Activated CD8-positive, alpha-beta T cell treated with anti-CD3 and anti-CD28 coated beads for 36 hours (primary cell): ENCODE results near the gene S1PR2. TPM values are rescaled to one million over a fixed set of nuclear protein-coding genes. Genes with fewer than 3 reads are reported as not detected.

Source experiments
- ATAC-seq: fragments of 200-7000 bp; cut with Tn5 transposase; one replicate; pipeline ENCODE4 v1.10.0; 2021; ENCODE audit warnings: mild to moderate bottlenecking, moderate library complexity
- CTCF ChIA-PET: fragments of 350-600 bp; sonication (Branson Sonifier 250); formaldehyde crosslinking; loops from one replicate; lab custom pipeline; 2021; ENCODE audit warnings: antibody characterized with exemption; lab: Charles Lee
- POLR2A ChIA-PET: fragments of 350-600 bp; sonication (Branson Sonifier 250); formaldehyde crosslinking; loops from one replicate; lab custom pipeline; 2021; ENCODE audit warnings: antibody characterized with exemption; lab: Charles Lee
- DNase-seq: peaks from one replicate; pipeline ENCODE4 v3.0.0-alpha.2; 2020
- H3K27ac Mint-ChIP-seq: one replicate; pipeline ENCODE4 v1.8.0; 2021; ENCODE audit warnings: mild to moderate bottlenecking, mixed read lengths
- H3K27me3 Mint-ChIP-seq: one replicate; pipeline ENCODE4 v1.8.0; 2021; ENCODE audit warnings: mixed read lengths
- H3K36me3 Mint-ChIP-seq: one replicate; pipeline ENCODE4 v1.8.0; 2021; ENCODE audit warnings: low read depth, mixed read lengths
- H3K4me1 Mint-ChIP-seq: one replicate; pipeline ENCODE4 v1.8.0; 2021; ENCODE audit warnings: low read depth, mixed read lengths
- H3K4me3 Mint-ChIP-seq: one replicate; pipeline ENCODE4 v1.8.0; 2021; ENCODE audit warnings: mild to moderate bottlenecking, moderate library complexity, mixed read lengths
- H3K9me3 Mint-ChIP-seq: one replicate; pipeline ENCODE4 v1.8.0; 2021; ENCODE audit warnings: mixed read lengths
- CTCF ChIP-seq: fragments of 200-600 bp; IDR thresholded peaks from one replicate; pipeline ENCODE4 v1.8.0; 2022; ENCODE audit warnings: antibody characterized with exemption, mild to moderate bottlenecking
- intact Hi-C: fragments of 100-400 bp; cut with micrococcal nuclease; formaldehyde crosslinking; loops from one replicate; pipeline ENCODE4 v1.10.0; 2022
- total RNA-seq, 2 experiments: library from RNA; stranded (reverse); gene quantifications; one replicate each; pipeline ENCODE4 v1.2.3, GENCODE V29; 2021

Gene S1PR2
- total RNA-seq, 2 experiments from 2014 or later, result 6.3 to 6.6 TPM

DNA sequence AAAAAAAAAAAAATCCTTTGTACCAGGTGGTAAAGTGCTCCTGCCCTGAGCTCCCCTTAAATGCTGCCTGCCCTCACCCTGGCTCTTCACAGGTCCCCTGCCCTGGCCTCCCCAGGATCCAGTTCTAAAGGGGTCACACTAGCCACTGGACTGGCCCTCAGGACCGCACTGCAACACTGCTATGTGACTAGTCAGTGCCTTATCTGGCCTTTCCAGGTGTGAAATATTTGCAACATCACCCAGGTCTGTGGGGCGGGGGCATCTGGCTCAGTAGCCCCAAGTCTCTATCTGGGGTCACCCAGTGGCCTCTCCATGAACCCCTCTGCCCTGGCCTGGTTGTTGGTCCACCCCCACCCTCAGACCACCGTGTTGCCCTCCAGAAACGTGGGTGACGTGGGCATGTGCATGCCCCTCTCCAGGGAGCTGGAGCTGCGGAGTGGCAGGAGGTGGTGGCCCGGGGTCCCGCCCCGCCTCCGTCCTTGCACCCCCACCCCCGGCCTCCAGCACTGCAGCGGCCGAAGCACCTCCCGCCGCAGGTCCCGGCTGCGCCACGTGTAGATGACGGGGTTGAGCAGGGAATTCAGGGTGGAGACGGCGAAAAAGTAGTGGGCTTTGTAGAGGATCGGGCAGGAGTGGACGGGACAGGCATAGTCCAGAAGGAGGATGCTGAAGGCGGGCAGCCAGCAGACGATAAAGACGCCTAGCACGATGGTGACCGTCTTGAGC, 7.5 kb downstream of the S1PR2 start:
- Mint-ChIP-seq H3K36me3 (no peaks in the 10 kb centered on the region), H3K9me3 (no peaks in the 10 kb centered on the region), H3K4me3 (no peak overlapping the region), H3K27ac (no peak overlapping the region), H3K27me3 (no peaks in the 10 kb centered on the region), H3K4me1 (peaks cover 10% of the 10 kb centered on the region)
- DNase-seq (no peak), ATAC-seq (no peak)
- intact Hi-C loops, result no loop called here
- ChIA-PET CTCF (interaction anchor here (1.7 kb wide), 1 partner anchor 27 kb away, joined by 5 read pairs; no protein-coding TSS in a partner anchor), POLR2A (no interaction called here)
- no peak for TF ChIP-seq CTCF

GRCh38 chr19:10222201-10222890, 8.8 kb downstream of the S1PR2 start:
- peaks cover 8% of the 10 kb centered on the region for H3K4me1 Mint-ChIP-seq
- CTCF ChIA-PET, result interaction anchor here (1.0 to 3.3 kb wide), 3 partner anchors 28 to 36 kb away, joined by 4 to 21 read pairs (median 5); no protein-coding TSS in a partner anchor
- POLR2A ChIA-PET, result no interaction called here
- TF ChIP-seq CTCF, result no peak
- DNase-seq, result no peak
- no peaks in the 10 kb centered on the region for H3K9me3 Mint-ChIP-seq
- no peaks in the 10 kb centered on the region for H3K36me3 Mint-ChIP-seq
- H3K27me3 Mint-ChIP-seq, result no peaks in the 10 kb centered on the region
- no peak for ATAC-seq
- no peak overlapping the region for H3K27ac Mint-ChIP-seq
- no peak overlapping the region for H3K4me3 Mint-ChIP-seq
- intact Hi-C loops, result no loop called here

DNA sequence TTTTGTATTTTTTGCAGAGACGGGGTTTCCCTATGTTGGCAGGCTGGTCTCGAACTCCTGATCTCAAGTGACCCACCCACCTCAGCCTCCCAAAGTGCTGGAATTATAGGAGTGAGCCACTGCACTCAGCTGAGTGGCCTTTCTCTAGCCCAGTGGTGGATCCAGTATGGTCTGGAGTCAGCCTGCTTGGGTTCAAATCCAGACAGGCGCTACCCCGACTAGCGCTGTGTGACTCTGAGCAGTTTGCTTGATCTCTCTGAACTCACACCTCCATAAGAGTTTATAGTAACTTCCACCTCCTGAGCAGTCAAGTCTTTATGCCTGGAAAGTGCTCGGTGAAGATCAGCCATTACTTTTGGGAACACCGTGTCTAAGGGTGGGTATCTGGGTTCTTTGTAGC, 10.4 kb downstream of the S1PR2 start:
- Mint-ChIP-seq H3K36me3 (no peaks in the 10 kb centered on the region), H3K27ac (no peak overlapping the region), H3K27me3 (no peaks in the 10 kb centered on the region), H3K4me1 (peaks cover 8% of the 10 kb centered on the region), H3K4me3 (no peak overlapping the region), H3K9me3 (no peaks in the 10 kb centered on the region)
- CTCF ChIA-PET, result interaction anchor here (0.9 to 3.3 kb wide), 3 partner anchors 22 to 288 kb away, joined by 3 to 21 read pairs (median 4); no protein-coding TSS in a partner anchor
- DNase-seq, result no peak
- no peak for ATAC-seq
- TF ChIP-seq CTCF, result no peak
- intact Hi-C loops, result no loop called here
- POLR2A ChIA-PET, result interaction anchor here (0.9 to 1.1 kb wide), 2 partner anchors 15 to 31 kb away, joined by 3 to 5 read pairs; no protein-coding TSS in a partner anchor

DNA sequence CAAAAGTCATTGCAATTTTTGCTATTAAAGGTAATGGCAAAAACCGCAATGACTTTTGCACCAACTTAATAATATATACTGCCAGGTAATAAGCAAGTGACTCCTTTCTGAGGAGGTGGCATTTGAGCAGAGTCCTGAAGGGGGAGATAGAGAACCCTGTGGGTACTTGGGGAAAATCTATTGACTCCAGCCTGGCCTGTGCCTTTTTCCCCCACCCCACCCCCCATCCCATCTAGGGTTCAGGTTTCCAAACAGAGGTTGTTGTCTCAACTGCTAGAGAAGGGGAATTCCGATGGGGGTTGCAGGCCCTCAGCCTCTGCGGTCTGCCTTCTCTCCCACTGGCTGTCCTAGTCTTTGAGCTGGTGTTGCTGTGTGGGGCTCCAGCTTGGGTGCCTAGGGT, 11.5 kb downstream of the S1PR2 start:
- Mint-ChIP-seq H3K27ac (no peak overlapping the region), H3K4me1 (peaks cover 8% of the 10 kb centered on the region), H3K9me3 (no peaks in the 10 kb centered on the region), H3K27me3 (no peaks in the 10 kb centered on the region), H3K4me3 (no peak overlapping the region), H3K36me3 (no peaks in the 10 kb centered on the region)
- TF ChIP-seq CTCF, result peak; percentile 61
- DNase-seq (peak; percentile 62), ATAC-seq (peak; percentile 91)
- intact Hi-C loops, result no loop called here
- CTCF ChIA-PET, result interaction anchor here (0.6 to 3.3 kb wide), 6 partner anchors 8 to 672 kb away, joined by 3 to 21 read pairs (median 4); no protein-coding TSS in a partner anchor
- POLR2A ChIA-PET, result interaction anchor here (0.9 to 1.1 kb wide), 2 partner anchors 16 to 30 kb away, joined by 3 to 5 read pairs; no protein-coding TSS in a partner anchor
